Activated CD4-positive, alpha-beta T cell treated with anti-CD3 and anti-CD28 coated beads, Interleukin-10, Interleukin-2, amounts not matched to agents 100 ng/mL and 50 ng/mL, durations not matched to agents 16 hours and 8 hours (primary cell): ENCODE results near the gene GABRR1.
"Not testable (repeated sequence)": the region's sequence is repeated elsewhere in the genome, so short reads cannot be mapped to it uniquely, and the experiment has no call there.

Experiments
- DNase-seq: peaks from one replicate; pipeline ENCODE4 v3.0.0-alpha.2; 2020

Gene GABRR1

GRCh38 chr6:89148016-89148750 is 69.0 kb downstream of the GABRR1 start:
- peak; percentile 7 for DNase-seq

GRCh38 chr6:89146718-89147700 is 70.1 kb downstream of the GABRR1 start:
- peak; percentile 38 for DNase-seq

DNA sequence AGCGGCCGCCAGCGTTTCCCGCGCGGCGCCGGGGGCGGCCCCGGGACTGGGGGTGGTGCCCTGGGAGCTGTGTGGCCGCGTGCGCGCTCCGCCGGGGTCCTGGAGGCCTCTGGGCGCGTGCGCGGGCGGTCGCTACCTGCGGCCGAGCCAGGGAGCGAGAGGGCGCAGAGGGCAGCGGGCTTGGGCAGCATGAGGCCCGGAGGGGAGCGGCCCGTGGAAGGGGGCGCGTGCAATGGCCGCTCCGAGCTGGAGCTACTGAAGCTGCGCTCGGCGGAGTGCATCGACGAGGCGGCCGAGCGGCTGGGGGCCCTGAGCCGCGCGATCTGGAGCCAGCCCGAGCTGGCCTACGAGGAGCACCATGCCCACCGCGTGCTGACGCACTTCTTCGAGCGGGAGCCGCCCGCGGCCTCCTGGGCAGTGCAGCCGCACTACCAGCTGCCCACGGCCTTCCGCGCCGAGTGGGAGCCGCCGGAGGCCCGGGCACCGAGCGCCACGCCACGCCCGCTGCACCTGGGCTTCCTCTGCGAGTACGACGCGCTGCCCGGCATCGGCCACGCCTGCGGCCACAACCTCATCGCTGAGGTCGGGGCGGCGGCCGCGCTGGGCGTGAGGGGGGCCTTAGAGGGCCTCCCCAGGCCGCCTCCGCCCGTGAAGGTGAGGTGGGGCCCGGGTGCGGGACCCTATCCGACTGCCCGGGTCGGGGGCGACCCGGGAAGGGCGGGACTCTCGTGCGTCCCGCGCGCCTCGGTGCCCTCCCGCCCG is 71.0 kb downstream of the GABRR1 start, which contains the start of gene PM20D2:
Gene PM20D2, plus strand, starts transcription at position 100 of the 762 bp plus-strand sequence. Its CDS starts 90 bp downstream, at position 190.
- DNase-seq: peak; percentile 81

DNA sequence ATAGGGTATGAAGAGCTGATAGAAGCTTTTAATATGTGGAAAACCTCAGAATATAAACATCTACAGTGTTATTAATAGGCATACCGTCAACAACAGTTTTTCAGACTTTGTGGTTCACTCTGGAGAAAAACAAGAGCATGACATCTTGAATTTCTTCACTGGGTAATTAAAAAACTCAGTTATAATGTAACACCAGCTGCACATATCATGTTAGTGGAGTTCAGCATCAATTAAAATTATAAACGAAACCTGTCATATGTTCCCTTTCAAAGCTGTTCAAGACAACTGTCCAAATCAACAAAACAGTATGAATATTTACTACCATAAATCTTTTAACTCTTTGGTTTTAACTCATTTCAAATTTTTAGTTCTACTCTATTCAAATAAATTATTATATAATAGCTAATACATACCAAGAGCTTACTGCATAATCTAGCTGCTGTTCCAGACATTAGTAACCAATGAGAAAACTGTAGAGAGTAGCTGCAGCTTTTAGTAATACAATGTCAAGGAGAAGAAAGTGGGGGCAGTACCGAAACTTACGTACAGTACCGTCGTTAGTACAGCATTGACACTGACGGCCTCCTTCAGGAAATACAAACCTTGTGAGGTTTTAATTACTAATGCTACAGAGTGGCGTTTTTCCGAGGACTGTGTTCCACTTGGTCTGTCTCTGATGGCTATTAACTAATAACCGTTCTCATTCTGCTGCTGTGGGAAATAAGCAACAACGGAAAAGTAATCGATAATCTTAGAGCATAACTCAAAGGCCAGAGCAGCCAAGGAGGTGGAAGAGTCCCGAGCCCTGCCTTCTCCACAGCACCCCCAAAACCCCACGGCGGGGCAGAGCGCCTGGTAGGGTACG is 71.8 kb downstream of the GABRR1 start:
- DNase-seq: peak; percentile 80

- peak; percentile 75 for DNase-seq
Observed at GRCh38 chr6:89144354-89144906, 72.7 kb downstream of the GABRR1 start.

DNA sequence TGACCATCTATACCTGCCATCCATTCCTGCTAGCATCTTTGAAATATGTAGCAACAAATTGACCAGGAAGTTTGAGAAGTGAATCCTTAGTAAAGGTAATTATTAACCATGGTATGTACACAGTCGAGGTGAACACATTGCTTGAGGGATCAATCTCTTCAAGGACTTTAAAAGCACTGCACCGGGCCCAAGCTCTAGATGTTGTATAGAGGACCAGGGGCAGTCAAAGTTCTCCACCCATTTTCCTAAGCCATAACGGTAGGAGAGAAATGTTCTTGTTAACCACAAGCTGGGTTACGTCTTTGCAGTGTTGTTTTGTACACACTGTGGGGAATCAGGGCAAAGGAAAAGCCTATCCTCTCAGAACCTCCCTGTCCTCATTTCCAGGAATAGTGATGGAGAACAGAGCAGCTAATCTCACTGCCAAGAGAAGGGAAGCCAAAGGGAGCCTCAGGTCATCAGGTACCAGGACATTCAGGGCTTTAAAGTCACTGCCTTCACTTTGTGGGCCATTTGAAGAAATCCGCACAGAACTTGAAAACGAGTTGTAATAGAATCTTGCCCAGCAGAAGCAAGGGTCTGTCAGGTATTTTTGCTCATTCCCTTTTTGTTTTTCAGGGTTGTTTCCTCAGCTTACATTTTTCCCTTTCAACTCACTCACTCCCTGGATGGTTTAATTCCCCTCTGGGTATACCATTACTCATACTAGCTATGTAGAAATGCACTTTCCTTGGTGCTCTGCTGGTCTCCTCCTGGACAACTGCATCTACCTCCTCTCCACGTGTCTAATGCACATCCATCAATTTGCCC is 76.6 kb downstream of the GABRR1 start:
- DNase-seq: no peak

- DNase-seq: no peak
Observed at GRCh38 chr6:89139509-89140346, 77.4 kb downstream of the GABRR1 start.

DNA sequence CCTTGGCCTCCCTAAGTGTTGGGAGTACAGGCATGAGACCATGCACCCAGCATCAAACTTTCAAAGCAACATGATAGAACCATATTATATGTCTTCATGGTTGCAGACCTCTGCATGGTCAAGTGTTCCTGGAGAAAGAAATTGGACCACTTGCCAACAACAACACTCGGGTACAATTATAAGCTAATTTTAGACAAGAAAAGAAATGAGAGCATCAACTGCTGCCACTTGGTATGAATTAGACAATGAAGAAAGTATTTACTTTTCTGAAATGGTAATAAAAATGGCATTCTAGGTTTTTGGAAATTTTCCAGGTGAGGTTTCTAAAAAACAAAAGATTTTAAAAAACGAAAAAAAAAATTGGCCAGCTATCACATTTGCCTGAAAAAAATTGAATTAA is 79.0 kb downstream of the GABRR1 start:
- no peak for DNase-seq

GRCh38 chr6:89134723-89135122 is 82.4 kb downstream of the GABRR1 start:
- DNase-seq: no peak

- DNase-seq: no peak
Observed at GRCh38 chr6:89133981-89134380, 83.2 kb downstream of the GABRR1 start.

GRCh38 chr6:89132057-89132456 is 85.1 kb downstream of the GABRR1 start:
- no peak for DNase-seq

- no peak for DNase-seq
Observed at GRCh38 chr6:89131599-89131998, 85.6 kb downstream of the GABRR1 start.

GRCh38 chr6:89128256-89128671 is 88.9 kb downstream of the GABRR1 start:
- DNase-seq: not testable (repeated sequence)
